GM19397 (cell line): Measurements from ENCODE around the gene ATXN1.

Experiments used
- ATAC-seq: cut with Tn5 transposase; IDR thresholded peaks from one replicate; pipeline ENCODE4 v1.9.1; 2021; ENCODE audit warnings: mild to moderate bottlenecking, moderate library complexity; ENCODE audit not compliant: unreplicated experiment

ATXN1 gene

GRCh38 chr6:16488813-16489212, 272.4 kb downstream of the ATXN1 start:
- ATAC-seq: no peak

GRCh38 chr6:16487996-16488674, 273.1 kb downstream of the ATXN1 start:
- no peak for ATAC-seq

GRCh38 chr6:16486661-16487060, 274.6 kb downstream of the ATXN1 start:
- no peak for ATAC-seq

- no peak for ATAC-seq
These were observed 277.9 kb downstream of the ATXN1 start for GRCh38 chr6:16483315-16483875.

- no peak for ATAC-seq
These were observed 278.5 kb downstream of the ATXN1 start for GRCh38 chr6:16482702-16483314.

GRCh38 chr6:16481697-16482399, 279.4 kb downstream of the ATXN1 start:
- ATAC-seq: no peak

- no peak for ATAC-seq
These were observed 280.3 kb downstream of the ATXN1 start for GRCh38 chr6:16480763-16481560.

- ATAC-seq: no peak
These were observed 283.7 kb downstream of the ATXN1 start for GRCh38 chr6:16477367-16478149.

- ATAC-seq: no peak
These were observed 284.4 kb downstream of the ATXN1 start for GRCh38 chr6:16476861-16477260.

GRCh38 chr6:16475494-16475781, 285.8 kb downstream of the ATXN1 start:
- no peak for ATAC-seq

GRCh38 chr6:16474772-16475493, 286.3 kb downstream of the ATXN1 start:
- ATAC-seq: no peak

- ATAC-seq: no peak
These were observed 287.1 kb downstream of the ATXN1 start for GRCh38 chr6:16473908-16474771.

- peak; percentile 41 for ATAC-seq
These were observed 287.9 kb downstream of the ATXN1 start for GRCh38 chr6:16473184-16473907.

GRCh38 chr6:16472349-16473069, 288.8 kb downstream of the ATXN1 start:
- ATAC-seq: no peak

- ATAC-seq: no peak
These were observed 289.4 kb downstream of the ATXN1 start for GRCh38 chr6:16471910-16472297.

GRCh38 chr6:16471222-16471909, 289.9 kb downstream of the ATXN1 start:
- ATAC-seq: peak; percentile 53
